GM18907 (cell line): ENCODE results near the gene ALDH4A1.
"Not testable (repeated sequence)": the region's sequence is repeated elsewhere in the genome, so short reads cannot be mapped to it uniquely, and the experiment has no call there.

Source experiments
- ATAC-seq: cut with Tn5 transposase; IDR thresholded peaks from one replicate; pipeline ENCODE4 v1.9.1; 2021; ENCODE audit warnings: mild to moderate bottlenecking, moderate library complexity; ENCODE audit not compliant: unreplicated experiment

The ALDH4A1 gene

DNA sequence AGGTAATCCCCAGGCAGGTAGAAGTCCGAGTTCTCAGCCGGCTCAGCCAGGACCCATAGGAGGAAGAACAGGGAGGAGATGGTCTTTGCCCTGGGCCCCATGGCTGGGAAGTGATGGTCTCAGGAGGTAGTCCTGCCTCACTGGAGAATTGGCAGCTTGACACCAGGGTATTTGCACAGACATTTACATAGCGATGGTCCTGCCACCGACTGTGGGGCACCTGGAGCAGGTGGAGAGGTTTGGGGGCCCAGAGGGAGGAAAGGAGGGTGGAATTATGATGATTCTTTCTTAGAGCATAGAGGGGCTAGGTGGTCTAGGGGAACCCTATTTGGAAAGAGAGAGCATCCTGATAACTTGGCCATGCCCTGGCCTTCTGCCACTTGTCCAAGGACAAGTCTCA, 42.8 kb downstream of the ALDH4A1 start, which contains the start of gene TAS1R2:
TSS of gene TAS1R2 (minus strand) at position 101 of the 400 bp plus-strand sequence. CDS start at position 101, 0 bp downstream.
- no peak for ATAC-seq

GRCh38 chr1:18858070-18858688, 44.2 kb downstream of the ALDH4A1 start:
- ATAC-seq: no peak

GRCh38 chr1:18856435-18856834, 45.9 kb downstream of the ALDH4A1 start:
- ATAC-seq: no peak

GRCh38 chr1:18855573-18855972, 46.8 kb downstream of the ALDH4A1 start:
- ATAC-seq: no peak

DNA sequence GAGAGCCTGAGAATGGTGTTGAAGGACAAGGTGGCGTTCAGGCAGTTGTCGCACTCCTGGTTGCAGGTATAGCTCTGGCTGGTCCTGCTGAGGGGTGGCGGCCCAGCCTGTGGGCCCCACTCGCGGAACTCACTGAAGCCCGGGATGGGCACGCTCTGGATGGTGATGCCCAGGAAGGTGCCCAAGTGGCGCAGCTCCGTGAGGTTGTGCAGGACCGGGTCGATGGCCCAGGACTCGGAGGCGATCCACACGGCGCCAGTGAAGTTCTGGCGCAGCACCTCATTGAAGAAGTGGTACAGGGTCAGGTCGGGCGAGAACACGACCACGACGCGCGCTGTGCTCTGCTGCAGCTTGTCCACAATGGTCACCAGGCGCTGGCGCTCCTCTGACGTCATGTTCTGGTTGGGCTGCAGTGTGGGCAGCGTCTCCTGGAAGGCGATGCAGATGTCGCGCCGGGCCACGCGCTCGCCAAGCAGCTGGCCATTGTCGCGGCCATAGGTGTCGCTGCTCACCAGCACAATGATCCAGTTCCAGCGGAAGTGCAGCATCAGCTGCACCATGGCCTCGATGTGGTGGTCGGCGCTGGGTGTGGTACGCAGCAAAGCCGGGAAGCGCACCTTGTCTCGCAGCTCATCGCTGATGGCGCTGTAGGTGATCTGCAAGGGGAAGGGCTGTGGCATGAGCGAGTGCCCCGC, 47.9 kb downstream of the ALDH4A1 start:
- ATAC-seq: no peak

- ATAC-seq: no peak
These were observed 49.9 kb downstream of the ALDH4A1 start for GRCh38 chr1:18852501-18852900.

DNA sequence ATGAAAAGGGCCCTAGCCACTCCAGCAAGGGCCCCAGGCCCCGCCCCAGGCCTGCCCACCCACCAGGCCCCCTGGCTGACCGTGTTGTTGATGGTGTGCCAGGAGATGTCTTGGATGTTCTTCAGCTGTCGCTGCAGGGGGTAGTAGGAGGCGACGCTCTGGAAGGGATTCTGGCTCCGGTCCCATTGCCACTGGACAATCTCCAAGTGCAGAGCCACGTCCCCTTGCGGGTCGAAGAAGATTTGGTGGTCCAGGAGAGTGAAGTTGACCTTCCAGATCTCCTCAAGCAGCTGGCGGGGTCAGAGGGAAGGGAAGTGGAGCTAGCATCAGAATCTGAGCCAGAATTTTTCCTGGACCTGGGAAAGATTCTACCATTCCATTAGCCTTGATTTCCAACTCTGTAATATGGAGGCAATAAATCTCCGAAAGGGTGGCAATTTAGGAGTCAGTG, 53.1 kb downstream of the ALDH4A1 start:
- no peak for ATAC-seq

GRCh38 chr1:18847723-18848122, 54.6 kb downstream of the ALDH4A1 start:
- ATAC-seq: not testable (repeated sequence)

DNA sequence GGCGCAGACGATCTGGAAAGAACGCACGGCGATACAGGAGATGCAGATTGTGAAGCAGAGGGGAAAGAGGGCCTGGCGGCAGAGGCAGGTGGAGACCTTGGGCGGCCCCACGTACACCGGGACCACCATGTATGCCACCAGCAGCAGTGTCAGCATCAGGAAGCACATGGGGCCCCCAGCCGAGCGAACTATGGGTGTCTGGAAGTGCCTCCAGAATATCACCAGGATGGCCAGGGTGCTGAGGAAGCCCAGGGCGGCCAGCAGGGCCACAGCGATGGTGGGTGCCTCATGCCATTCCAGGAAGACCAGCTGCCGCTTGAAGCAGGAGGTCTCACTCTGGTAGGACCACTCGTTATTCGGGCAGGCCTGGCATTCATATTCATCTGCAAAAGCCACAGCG, 62.2 kb downstream of the ALDH4A1 start:
- no peak for ATAC-seq

GRCh38 chr1:18836654-18837053, 65.7 kb downstream of the ALDH4A1 start:
- ATAC-seq: no peak

DNA sequence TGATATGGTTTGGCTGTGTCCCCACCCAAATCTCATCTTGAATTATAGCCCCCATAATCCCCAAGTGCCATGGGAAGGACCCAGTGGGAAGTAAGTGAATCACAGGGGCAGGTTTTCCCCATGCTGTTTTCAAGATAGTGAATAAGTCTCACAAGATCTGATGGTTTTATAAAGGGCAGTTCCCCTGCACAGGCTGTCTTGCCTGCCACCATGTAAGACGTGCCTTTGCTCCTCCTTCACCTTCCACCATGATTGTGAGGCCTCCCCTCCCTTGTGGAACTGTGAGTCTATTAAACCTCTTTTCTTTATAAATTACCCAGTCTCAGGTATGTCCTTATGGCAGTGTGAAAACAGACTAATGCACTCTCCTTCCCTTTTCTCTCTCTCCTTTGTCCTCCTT, 70.0 kb downstream of the ALDH4A1 start:
- ATAC-seq: not testable (repeated sequence)

GRCh38 chr1:18831656-18832055, 70.7 kb downstream of the ALDH4A1 start:
- ATAC-seq: no peak

- no peak for ATAC-seq
These were observed 71.8 kb downstream of the ALDH4A1 start for GRCh38 chr1:18830596-18830995.

- no peak for ATAC-seq
These were observed 72.7 kb downstream of the ALDH4A1 start for GRCh38 chr1:18829671-18830070.

- no peak for ATAC-seq
These were observed 74.1 kb downstream of the ALDH4A1 start for GRCh38 chr1:18828224-18828623.

DNA sequence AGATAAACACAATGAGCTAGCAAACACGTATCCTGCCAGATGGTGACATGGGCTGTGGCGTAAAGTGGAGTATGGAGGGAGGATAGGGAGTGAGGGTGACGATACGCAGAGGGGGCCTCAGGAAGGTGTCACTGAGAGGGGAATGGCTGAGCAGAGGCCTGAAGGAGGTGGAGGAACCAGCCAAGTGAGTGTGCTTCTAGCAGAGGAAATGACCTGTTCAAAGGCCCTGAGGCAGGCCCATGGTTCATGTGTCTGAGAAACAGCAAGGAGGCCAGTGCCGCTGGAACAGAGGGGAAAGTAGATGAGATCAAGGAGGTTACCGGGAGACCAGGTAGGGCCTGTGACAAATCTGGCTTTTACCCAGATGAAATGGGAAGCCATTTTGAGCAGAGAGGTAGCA, 78.9 kb downstream of the ALDH4A1 start:
- ATAC-seq: no peak
